NCI-H82 treated with DMSO at 0.1 percent for 48 hours (cell line): ENCODE results near the gene DGKK.
"Not testable (repeated sequence)": the region's sequence is repeated elsewhere in the genome, so short reads cannot be mapped to it uniquely, and the experiment has no call there.

Source experiments
- DNase-seq: peaks from one replicate; lab custom pipeline; 2025; ENCODE audit not compliant: unreplicated experiment; lab: John Stamatoyannopoulos, UW

DGKK gene

DNA sequence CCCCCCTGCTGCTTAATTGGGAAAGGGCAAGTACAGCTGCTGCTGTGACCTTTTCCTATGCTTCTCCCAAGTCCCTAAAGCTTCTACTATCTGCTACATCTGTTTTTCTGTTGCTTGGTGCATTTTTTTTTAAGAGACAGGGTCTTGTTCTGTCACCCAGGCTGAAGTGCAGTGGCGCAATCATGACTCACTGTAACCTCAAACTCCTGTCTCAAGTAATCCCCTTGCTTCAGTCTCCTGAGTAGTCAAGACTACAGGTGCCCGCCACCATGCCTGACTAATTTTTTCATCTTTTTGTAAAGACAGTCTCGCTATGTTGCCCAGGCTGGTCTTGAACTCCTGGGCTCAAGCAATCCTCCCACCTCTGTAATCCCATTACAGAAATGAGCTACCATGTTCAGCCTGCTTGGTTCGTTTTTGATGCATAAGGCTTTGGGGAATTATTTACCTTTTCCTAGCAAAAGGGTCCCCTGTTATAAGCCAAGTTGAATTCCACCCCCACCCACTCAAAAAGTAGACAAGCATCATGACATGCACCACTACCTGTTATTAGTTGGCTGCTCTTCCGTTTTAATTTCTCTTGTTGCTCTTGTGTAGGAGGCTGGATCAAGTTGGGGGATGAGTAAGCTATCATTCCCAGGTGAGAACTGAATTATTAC lies 39.6 kb downstream of the DGKK start:
- DNase-seq = no peak

- no peak for DNase-seq
Observed at GRCh38 chrX:50428174-50428573, 42.5 kb downstream of the DGKK start.

DNA sequence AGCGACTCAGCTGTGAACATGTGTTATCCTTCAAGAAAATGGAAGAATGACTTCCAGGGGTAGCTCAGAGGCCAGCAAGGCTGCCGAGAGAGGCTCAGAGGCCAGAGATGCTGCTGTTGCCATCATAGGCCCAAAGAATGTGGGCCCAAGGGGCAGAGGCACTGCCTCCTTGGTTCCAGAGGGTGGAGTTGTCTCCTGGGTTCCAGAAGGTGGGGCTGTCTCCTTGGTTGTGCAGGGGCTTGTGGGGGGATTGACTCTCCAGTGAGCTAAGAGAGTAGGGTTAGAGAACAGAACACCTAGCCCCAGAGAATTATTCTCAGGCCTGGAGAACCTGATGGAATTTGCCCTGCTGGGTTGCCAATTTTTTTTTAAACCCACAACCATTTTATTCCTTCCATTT lies 62.6 kb downstream of the DGKK start:
- no peak for DNase-seq

DNA sequence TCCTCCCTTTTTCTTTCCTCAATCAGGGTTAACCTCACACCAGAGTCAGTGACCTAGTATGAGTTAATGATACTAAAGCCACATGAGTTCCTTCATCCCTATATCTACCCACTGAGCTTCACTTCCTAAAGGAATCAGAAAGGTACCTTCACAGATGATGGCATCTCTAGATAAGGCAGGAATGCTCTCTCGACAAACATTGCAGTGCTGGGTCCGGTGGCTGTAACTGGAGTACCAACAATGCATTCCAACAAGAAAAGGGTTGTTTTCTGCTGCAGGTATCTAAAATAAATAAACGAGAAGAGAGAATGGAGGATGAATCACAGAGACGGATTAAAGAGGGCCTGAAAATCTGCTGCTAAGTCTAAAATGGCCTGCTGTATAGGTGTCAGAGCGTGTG lies 66.7 kb downstream of the DGKK start:
- DNase-seq = no peak

GRCh38 chrX:50402886-50403285 lies 67.7 kb downstream of the DGKK start:
- DNase-seq = no peak

DNA sequence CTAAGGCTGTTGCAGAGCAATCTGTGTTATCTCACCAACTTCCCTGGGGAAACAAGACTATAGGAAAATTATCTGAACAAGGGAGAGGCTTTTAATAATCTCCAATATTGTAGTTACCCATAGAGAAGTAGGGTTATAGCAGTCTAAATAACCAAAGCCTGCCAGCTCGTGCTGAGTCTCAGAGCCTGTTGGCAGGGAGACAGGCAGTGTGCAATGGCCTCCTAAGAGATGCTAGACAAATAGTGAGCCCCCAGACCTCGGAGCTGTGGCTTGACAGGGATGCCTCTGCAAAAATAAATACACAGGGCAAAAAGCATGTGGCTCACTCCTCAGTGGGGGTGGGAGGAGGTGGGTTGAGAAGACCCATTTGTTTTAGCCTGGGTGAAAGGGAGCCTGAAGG lies 76.7 kb downstream of the DGKK start:
- no peak for DNase-seq

DNA sequence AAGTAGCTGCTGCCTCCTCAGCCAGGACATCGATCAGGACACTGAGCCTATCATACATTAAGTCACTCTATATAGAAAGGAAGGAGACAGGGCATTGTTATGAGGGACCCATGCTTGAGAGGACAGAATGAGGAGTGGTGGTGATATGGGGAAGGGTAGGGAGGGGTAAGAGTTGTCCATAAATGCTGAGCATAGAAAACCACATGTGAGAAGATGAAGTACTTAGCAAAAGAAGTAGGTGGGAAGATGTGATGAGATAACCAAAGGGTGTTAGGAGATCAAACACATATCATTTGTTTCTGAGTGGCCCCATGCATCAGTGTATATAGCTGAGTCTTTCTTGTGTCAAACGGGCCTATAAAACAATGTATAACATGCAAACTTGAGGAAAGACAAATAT lies 84.1 kb downstream of the DGKK start:
- DNase-seq = no peak

GRCh38 chrX:50381729-50382415 lies 88.8 kb downstream of the DGKK start:
- DNase-seq = no peak

DNA sequence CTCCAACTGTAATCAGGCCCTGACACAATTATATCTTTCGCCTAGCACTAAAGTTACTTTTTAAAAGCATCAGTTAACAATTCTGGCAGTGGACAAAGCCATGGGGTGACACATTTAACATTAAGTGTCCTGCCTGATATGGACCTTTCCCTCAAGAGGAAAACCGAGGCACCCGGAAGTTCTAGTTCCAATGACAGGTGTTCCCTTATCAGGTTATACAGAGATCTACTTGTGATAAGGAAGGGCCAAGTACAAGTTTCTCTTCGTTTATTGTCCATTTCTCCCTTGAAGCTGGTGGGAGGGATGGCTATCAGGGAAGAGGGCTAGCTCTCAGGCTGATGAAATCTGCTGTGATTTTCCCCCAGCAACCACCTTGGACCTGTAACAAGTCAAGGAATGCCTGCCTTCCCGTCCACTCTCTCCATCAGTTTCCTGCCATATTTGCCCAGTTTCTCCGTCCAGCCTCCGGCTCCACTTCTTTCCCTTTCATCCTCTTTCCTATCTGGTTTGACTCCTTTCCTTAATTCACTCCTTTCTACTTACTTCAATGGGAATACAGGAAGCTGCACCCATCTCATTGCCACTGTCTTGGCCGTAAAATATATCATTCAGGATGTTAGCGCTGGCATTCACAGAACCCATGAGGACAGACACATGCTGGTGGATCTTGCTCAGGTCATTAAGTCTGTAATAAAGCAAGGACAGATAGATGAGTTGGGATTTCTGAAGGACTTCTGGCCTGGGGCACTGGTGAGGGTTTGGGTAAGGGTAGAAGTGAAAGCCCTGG lies 95.0 kb downstream of the DGKK start:
- DNase-seq = no peak

DNA sequence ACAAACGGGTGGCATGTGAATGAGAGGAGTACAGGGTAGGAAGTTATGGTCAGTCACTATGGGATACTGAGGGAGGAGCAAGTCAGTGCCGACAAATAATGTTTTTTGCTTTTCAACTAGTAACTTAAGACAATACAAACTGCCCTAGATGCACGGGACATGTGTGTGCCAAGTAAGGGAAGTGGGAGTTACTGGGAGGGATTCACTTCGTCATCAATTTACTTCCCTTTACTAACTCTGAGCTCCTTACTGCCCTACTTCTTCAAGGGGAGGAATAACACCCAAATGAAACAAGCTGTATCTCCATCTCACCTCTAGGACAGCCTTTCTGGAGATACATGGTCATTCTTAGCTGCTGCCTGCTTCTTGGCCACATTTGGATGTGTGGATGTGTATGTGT lies 97.7 kb downstream of the DGKK start:
- no peak for DNase-seq

DNA sequence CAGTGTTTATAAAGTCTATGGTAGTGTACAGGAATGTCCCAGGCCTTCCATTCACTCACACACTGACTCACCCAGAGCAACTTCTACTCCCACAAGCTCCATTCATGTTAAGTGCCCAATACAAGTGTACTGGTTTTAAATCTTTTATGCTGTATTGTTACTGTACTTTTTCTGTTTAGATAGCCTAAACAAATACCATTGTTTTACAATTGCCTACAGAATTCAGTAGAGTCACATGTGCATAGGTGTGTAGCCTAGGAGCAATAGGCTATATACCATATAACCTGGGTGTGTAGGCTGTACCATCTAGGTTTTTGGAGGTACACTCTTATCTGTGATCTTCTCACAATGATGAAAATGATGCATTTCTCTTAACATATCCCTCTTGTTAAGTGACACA lies 126.7 kb downstream of the DGKK start:
- no peak for DNase-seq

DNA sequence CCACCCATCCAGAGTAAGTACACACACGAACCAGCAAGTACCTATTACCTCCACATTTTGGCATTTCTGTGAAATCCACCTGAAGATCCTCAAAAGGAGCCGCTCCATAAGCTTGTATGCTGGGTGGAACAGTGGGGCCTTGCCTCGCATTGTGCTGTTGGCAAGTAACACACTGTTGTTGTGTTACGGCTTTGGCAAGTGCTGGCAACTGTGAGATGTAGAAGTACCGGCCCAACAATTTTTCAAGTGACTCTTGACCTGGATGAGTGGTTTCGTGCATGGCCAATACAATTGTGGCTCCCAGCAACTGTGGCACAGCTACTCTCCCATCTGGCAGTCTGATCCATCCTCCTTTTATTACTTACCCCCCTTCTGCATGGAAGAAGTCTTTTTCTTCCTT lies 137.3 kb downstream of the DGKK start:
- no peak for DNase-seq

DNA sequence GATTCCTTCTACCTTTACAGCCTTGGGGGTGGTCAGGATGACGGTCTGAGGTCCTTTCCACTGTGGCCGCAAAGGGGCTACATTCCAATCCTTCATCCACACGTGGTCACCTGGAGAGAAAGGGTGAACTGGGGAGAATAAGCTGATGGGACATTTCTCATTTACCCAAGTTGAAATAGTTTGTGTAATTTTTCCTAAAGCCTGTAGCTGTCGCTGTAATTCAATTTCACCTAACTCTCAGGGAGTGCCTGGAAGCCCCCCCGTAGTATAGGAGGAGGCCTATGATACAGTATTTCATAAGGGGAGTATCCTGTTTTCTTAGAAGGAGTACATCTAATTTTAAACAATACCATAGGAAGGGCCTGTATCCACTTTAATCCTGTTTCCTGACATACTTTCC lies 138.0 kb downstream of the DGKK start:
- DNase-seq = not testable (repeated sequence)

- DNase-seq = no peak
Observed at GRCh38 chrX:50327235-50327634, 143.4 kb downstream of the DGKK start.
